Nephron progenitor cell (in vitro differentiated cells): Measurements from ENCODE around the gene PCSK5.
"Not testable (repeated sequence)": the region's sequence is repeated elsewhere in the genome, so short reads cannot be mapped to it uniquely, and the experiment has no call there.

Experiments used
- DNase-seq: peaks from one replicate; pipeline ENCODE4 v3.0.0; 2021
- H3K27ac Mint-ChIP-seq: 2 replicates; pipeline ENCODE4 v1.8.0; 2021; ENCODE audit warnings: mild to moderate bottlenecking, moderate library complexity, mixed read lengths
- H3K27me3 Mint-ChIP-seq: 2 replicates; pipeline ENCODE4 v1.8.0; 2021; ENCODE audit warnings: mild to moderate bottlenecking, low read depth, mixed read lengths; ENCODE audit not compliant: poor library complexity
- H3K36me3 Mint-ChIP-seq: 2 replicates; pipeline ENCODE4 v1.8.0; 2021; ENCODE audit warnings: low read depth, mixed read lengths
- H3K4me1 Mint-ChIP-seq: 2 replicates; pipeline ENCODE4 v1.8.0; 2021; ENCODE audit warnings: mixed read lengths
- H3K4me3 Mint-ChIP-seq: 2 replicates; pipeline ENCODE4 v1.8.0; 2021; ENCODE audit warnings: mild to moderate bottlenecking, moderate library complexity, mixed read lengths
- H3K9me3 Mint-ChIP-seq: 2 replicates; pipeline ENCODE4 v1.8.0; 2021; ENCODE audit warnings: mild to moderate bottlenecking, moderate library complexity, mixed read lengths
- TF ChIP-seq, protein P1 (sequence below): fragments of 200-600 bp; sonication (generic); IDR thresholded peaks from 2 replicates; pipeline ENCODE4 v1.5.0; 2021; ENCODE audit warnings: antibody characterized with exemption

The PCSK5 gene

DNA sequence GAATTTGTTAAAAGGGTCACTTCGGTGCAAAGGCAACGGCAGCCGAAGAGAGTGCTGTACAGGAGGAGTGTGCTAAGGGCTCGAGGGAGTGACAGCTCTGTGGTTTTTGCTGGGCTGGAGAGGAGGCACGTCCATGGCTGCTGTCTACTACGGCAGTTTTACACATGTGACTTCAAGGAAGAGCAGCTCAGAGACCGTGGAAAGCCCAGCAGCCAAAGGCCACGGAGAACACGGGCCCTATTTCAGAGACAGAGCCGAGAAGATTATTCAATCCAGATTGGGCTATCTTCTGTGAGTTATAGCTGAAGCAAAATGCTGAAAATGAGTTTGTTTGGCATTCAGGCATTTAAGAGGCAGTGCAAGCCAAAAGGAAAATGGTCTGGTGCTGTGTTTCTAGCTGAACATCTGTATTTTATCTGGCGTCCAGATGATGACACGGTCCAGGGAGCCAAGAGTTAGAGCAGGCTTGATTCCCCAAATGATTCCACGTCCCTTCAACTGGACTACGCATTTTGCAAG, 407.3 kb downstream of the PCSK5 start:
- H3K27ac Mint-ChIP-seq = peak overlapping the region; percentile 2
- H3K4me3 Mint-ChIP-seq = peak overlapping the region; percentile 18

DNA sequence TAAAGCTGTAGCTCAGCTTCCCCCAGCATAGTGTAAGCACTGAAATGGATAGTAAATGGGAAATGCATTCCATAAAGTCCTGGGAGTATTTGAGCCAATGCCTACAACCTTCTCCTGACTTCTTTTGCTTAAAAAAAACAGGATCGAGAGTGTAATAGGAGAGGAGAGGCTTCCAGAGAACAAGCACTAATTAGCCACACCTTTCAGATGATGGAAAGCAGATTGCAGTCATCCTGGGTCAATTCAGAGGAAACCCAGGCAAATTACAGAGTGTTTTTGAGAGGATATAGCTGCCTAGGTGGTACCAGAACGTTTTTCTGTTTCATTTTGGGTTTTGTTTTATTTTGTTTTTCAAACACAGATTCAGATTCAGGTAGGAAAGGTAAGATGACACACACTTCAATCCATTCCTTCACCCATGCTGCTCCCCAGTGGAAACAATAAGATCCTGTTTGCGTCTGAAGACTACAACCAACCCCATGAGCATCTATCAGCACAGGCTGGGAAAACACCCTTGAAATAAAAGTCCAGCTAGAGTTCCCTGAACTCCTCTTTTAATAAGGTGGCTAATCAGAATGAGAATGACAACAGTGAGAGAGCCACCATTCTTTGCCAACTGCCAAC, 408.2 kb downstream of the PCSK5 start:
- H3K27ac Mint-ChIP-seq = no peak overlapping the region
- DNase-seq = no peak
- H3K4me1 Mint-ChIP-seq = peaks cover 60% of the 10 kb centered on the region

More for the DNA sequence above, 407.3 kb downstream of the PCSK5 start:
- TF ChIP-seq, protein P1, sequence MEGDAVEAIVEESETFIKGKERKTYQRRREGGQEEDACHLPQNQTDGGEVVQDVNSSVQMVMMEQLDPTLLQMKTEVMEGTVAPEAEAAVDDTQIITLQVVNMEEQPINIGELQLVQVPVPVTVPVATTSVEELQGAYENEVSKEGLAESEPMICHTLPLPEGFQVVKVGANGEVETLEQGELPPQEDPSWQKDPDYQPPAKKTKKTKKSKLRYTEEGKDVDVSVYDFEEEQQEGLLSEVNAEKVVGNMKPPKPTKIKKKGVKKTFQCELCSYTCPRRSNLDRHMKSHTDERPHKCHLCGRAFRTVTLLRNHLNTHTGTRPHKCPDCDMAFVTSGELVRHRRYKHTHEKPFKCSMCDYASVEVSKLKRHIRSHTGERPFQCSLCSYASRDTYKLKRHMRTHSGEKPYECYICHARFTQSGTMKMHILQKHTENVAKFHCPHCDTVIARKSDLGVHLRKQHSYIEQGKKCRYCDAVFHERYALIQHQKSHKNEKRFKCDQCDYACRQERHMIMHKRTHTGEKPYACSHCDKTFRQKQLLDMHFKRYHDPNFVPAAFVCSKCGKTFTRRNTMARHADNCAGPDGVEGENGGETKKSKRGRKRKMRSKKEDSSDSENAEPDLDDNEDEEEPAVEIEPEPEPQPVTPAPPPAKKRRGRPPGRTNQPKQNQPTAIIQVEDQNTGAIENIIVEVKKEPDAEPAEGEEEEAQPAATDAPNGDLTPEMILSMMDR = no peak
- Mint-ChIP-seq H3K4me1 (peaks cover 57% of the 10 kb centered on the region), H3K27me3 (no peaks in the 10 kb centered on the region), H3K9me3 (no peaks in the 10 kb centered on the region), H3K36me3 (no peaks in the 10 kb centered on the region)
- peak; percentile 2 for DNase-seq

DNA sequence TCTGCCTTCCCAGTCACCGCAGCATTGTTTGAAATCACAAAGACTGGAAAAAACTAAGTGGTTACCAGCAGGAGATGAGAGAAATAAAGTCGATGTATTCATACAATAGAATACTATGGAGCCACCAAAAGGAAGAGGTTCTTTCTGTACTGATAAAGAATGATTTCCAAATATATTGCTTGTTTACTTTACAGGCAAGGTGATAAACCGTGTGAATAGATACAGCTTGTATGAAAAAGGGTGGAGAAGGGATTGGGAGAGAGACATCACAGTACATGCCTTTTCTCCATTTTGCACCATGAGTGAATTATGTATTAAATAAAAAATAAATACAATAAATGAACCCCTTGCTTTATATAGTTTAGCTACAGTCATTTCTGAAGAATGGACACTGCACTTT, 412.1 kb downstream of the PCSK5 start:
- H3K36me3 Mint-ChIP-seq = no peaks in the 10 kb centered on the region
- peaks cover 49% of the 10 kb centered on the region for H3K4me1 Mint-ChIP-seq
- no peak overlapping the region for H3K4me3 Mint-ChIP-seq
- no peak for DNase-seq
- H3K9me3 Mint-ChIP-seq = no peaks in the 10 kb centered on the region
- H3K27ac Mint-ChIP-seq = no peak overlapping the region
- H3K27me3 Mint-ChIP-seq = peaks cover 4% of the 10 kb centered on the region
- TF ChIP-seq, protein P1 = no peak

More for the DNA sequence above, 408.2 kb downstream of the PCSK5 start:
- H3K9me3 Mint-ChIP-seq = no peaks in the 10 kb centered on the region
- no peaks in the 10 kb centered on the region for H3K36me3 Mint-ChIP-seq
- H3K27me3 Mint-ChIP-seq = no peaks in the 10 kb centered on the region
- no peak overlapping the region for H3K4me3 Mint-ChIP-seq
- TF ChIP-seq, protein P1 = no peak

DNA sequence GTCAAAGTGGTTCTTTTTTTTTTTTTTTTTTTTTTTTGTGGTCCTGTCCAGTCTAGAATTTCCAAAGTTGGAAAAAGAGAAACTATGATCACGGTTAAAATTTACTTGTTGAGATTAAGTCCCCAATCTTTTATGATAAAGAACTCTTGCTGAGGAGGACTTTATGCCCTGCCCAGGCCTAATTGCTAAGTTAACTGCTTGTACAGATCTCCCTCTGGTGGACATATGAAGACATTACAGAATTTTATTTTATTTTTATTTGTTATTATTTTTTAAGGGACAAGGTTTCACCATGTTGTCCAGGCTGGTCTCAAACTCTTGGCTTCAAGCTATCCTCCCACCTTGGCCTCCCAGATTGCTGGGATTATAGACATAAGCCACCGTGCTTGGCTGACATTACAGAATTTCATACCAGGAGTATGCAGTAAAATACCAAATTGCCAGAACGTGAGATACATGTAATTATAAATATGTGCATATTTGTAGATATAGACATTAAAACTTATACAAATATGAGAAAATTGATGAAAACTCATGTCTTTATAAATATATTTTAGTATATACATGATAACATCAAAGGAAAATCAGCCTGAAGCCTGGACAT, 412.6 kb downstream of the PCSK5 start:
- H3K27me3 Mint-ChIP-seq = peaks cover 4% of the 10 kb centered on the region

DNA sequence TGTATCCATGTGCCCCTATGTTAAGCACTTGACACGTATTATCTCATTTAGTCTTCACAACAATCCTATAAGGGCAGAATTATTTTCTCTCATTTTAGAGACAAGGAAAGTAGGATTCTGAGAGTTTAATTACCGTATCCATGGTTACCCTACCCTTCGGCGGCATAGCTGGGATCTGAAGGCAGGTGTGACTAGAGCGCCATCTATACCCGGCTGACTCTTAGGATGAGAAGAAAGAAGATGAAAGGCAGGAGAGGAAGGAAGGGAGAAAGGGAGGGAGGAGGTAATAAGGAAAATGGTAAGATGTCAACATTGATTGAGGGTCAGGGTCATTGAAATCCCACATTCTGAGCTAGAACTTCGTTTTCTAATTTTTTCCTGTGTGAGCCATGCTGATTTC, 416.6 kb downstream of the PCSK5 start:
- peaks cover 10% of the 10 kb centered on the region for H3K4me1 Mint-ChIP-seq
- not testable (repeated sequence) for DNase-seq, H3K36me3 Mint-ChIP-seq, H3K4me3 Mint-ChIP-seq, H3K27ac Mint-ChIP-seq, H3K9me3 Mint-ChIP-seq, H3K27me3 Mint-ChIP-seq

More for the DNA sequence above, 412.6 kb downstream of the PCSK5 start:
- H3K4me3 Mint-ChIP-seq = no peak overlapping the region
- no peaks in the 10 kb centered on the region for H3K36me3 Mint-ChIP-seq
- no peak overlapping the region for H3K27ac Mint-ChIP-seq
- no peaks in the 10 kb centered on the region for H3K9me3 Mint-ChIP-seq
- TF ChIP-seq, protein P1 = peak; percentile 74
- H3K4me1 Mint-ChIP-seq = peaks cover 44% of the 10 kb centered on the region
- no peak for DNase-seq

DNA sequence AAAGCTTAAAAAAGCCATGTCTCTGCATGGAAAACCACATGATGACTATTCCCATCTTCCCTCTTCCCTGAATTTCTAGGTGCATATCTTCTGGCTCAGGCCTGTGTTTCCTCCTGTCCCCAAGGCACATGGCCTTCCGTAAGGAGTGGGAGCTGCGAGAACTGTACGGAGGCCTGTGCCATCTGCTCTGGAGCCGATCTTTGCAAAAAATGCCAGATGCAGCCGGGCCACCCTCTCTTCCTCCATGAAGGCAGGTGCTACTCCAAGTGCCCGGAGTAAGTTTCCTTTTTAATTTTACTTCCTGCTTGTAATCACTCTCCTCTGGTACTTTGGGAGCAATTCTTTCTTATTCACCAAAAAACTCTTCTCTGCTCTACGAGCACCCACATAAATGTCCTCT, 420.1 kb downstream of the PCSK5 start:
- no peaks in the 10 kb centered on the region for H3K9me3 Mint-ChIP-seq
- H3K27me3 Mint-ChIP-seq = peaks cover 7% of the 10 kb centered on the region
- H3K27ac Mint-ChIP-seq = no peak overlapping the region
- no peaks in the 10 kb centered on the region for H3K36me3 Mint-ChIP-seq
- no peaks in the 10 kb centered on the region for H3K4me1 Mint-ChIP-seq
- TF ChIP-seq, protein P1 = no peak
- H3K4me3 Mint-ChIP-seq = no peak overlapping the region
- no peak for DNase-seq
